K562 (cell line): ENCODE results near the gene AGO4. TPM values are rescaled to one million over a fixed set of nuclear protein-coding genes. Genes with fewer than 3 reads are reported as not detected.

Experiments used
- ARID2 ChIP-seq: fragments of 450-650 bp; IDR thresholded peaks from 2 replicates; pipeline ENCODE4 v1.6.1; 2017; ENCODE audit warnings: antibody characterized with exemption, mild to moderate bottlenecking
- ATF1 ChIP-seq, 2 experiments: fragments of 450-650 bp in 1 of 2; IDR thresholded peaks; 2 replicates each; pipeline ENCODE4 v1.6.1; 2016; ENCODE audit warnings: missing compliant biosample characterization in 1 of 2, missing genetic modification characterization in 1 of 2
- CTBP1 ChIP-seq: fragments of 450-650 bp; IDR thresholded peaks from 2 replicates; pipeline ENCODE4 v1.6.1; 2016; ENCODE audit warnings: borderline replicate concordance
- ETV1 ChIP-seq: fragments of 450-650 bp; conservative IDR thresholded peaks from 2 replicates; pipeline ENCODE4 v1.6.1; 2016; ENCODE audit warnings: missing genetic modification characterization, control low read depth, low read depth, missing compliant biosample characterization
- NEUROD1 ChIP-seq: fragments of 150-350 bp; IDR thresholded peaks from 2 replicates; pipeline ENCODE4 v1.6.1; 2014; ENCODE audit warnings: borderline replicate concordance, low read length, low read depth; ENCODE audit not compliant: partially characterized antibody
- NR2C1 ChIP-seq, 2 experiments: fragments of 450-650 bp; IDR thresholded peaks; 2 replicates each; pipeline ENCODE4 v1.6.1; 2017; ENCODE audit warnings: mild to moderate bottlenecking in 2 of 2, antibody characterized with exemption in 1 of 2, inconsistent platforms in 1 of 2, missing compliant biosample characterization in 1 of 2, missing genetic modification characterization in 1 of 2
- RFX7 ChIP-seq: fragments of 250-450 bp; sonication (Bioruptor Pico); IDR thresholded peaks from 2 replicates; pipeline ENCODE4 v1.5.1; 2021; ENCODE audit warnings: mild to moderate bottlenecking
- SIN3B ChIP-seq: fragments of 450-650 bp; IDR thresholded peaks from 2 replicates; pipeline ENCODE4 v1.6.1; 2017; ENCODE audit warnings: low read depth, mild to moderate bottlenecking, moderate library complexity
- TBP ChIP-seq: optimal IDR thresholded peaks from 2 replicates; pipeline ENCODE3; 2011; ENCODE audit warnings: low read depth, low read length, improper control_type of control experiment
- THRAP3 ChIP-seq: fragments of 450-650 bp; IDR thresholded peaks from 2 replicates; pipeline ENCODE4 v1.6.1; 2016; ENCODE audit warnings: mild to moderate bottlenecking, inconsistent platforms, borderline replicate concordance
- ZBTB1 ChIP-seq: sonication (generic); formaldehyde crosslinking; IDR thresholded peaks from 2 replicates; pipeline ENCODE4 v1.8.1; 2023; ENCODE audit warnings: missing genetic modification reagents, low read depth, mild to moderate bottlenecking, borderline replicate concordance
- ZNF124 ChIP-seq: sonication (generic); formaldehyde crosslinking; IDR thresholded peaks from 2 replicates; pipeline ENCODE4 v1.8.1; 2022; ENCODE audit warnings: missing genetic modification reagents
- ZNF507 ChIP-seq: conservative IDR thresholded peaks from 2 replicates; pipeline ENCODE4 v1.6.1; 2017; ENCODE audit warnings: missing genetic modification characterization, missing compliant biosample characterization
- polyA plus RNA-seq, 8 experiments: library from polyadenylated mRNA; depleted of rRNA in 4 of 8; stranded (reverse) in 5 of 8; unstranded in 3 of 8; fragments of >200 nt; fragmentation: Nextera tagmentation in 2 of 8; fragmentation: Illumina TruSeq in 1 of 8; extraction: Ambion mirVana in 2 of 8; extraction: Trizol in 1 of 8; gene quantifications; 2 replicates each; pipeline versions ENCODE4 v1.2.1 to v1.2.3, GENCODE V29; 2011 to 2014; ENCODE audit warnings: inconsistent platforms in 1 of 8, missing spikeins in 1 of 8
- total RNA-seq, 7 experiments: library from RNA; depleted of rRNA in 6 of 7; stranded (reverse); fragments of >200 nt in 6 of 7; fragmentation: Illumina TruSeq in 2 of 7; extraction: Trizol in 2 of 7; gene quantifications; 2 replicates each; pipeline versions ENCODE4 v1.2.1 to v1.2.3, GENCODE V29; 2011 to 2021; ENCODE audit warnings: low replicate concordance in 1 of 7
- TF ChIP-seq, protein P1 (sequence below): fragments of 200-600 bp; sonication (generic); IDR thresholded peaks from one replicate; pipeline ENCODE4 v1.6.1; 2012; ENCODE audit warnings: mild to moderate bottlenecking, low read depth, low read length, inconsistent platforms
- TF ChIP-seq, protein P2 (sequence below): IDR thresholded peaks from 2 replicates; pipeline ENCODE4 v1.6.1; 2011; ENCODE audit warnings: borderline replicate concordance, low read depth, mild to moderate bottlenecking, moderate library complexity, low read length; ENCODE audit not compliant: insufficient read depth, poor library complexity, severe bottlenecking

AGO4 gene
- total and polyA plus RNA-seq, 9 of the 15 experiments (the other 6 are each of a cell fraction or from before 2014, with no cell fraction given), result 1.3 to 10.5 (median 6.5) TPM

DNA sequence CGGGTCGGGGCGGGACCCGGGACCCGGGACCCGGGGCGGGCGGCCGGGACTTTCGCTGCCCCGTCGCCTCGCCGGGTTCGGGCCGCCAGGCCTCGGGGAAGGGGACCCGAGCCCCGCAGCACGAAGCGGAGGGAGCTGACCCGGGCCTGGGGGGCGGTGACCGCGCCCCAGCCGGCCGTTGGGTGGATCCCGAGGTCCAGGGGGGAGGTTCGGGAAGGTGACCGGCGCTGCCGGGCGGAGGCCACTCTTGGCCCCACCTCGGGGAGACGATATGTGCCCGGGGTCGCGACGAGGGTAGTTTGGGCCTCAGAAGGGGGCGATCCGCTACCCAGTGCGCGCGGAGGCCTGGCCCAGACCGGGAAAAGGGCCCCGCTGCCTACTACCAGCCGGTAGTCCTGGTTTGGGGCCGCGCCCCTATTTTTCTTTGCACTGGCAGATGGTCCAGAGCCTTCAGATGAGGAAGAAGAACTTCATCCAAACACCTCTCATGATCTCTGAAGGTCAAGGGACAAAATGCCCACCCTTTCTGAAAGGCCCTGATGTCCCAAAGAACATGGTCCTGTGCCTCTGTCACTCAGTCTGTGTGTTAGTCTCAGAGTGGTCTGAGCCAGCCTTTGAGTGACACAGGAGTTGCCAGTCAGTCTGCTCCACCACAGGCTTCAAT is 766 bp downstream of the AGO4 start (continued):
- TF ChIP-seq, protein P1, sequence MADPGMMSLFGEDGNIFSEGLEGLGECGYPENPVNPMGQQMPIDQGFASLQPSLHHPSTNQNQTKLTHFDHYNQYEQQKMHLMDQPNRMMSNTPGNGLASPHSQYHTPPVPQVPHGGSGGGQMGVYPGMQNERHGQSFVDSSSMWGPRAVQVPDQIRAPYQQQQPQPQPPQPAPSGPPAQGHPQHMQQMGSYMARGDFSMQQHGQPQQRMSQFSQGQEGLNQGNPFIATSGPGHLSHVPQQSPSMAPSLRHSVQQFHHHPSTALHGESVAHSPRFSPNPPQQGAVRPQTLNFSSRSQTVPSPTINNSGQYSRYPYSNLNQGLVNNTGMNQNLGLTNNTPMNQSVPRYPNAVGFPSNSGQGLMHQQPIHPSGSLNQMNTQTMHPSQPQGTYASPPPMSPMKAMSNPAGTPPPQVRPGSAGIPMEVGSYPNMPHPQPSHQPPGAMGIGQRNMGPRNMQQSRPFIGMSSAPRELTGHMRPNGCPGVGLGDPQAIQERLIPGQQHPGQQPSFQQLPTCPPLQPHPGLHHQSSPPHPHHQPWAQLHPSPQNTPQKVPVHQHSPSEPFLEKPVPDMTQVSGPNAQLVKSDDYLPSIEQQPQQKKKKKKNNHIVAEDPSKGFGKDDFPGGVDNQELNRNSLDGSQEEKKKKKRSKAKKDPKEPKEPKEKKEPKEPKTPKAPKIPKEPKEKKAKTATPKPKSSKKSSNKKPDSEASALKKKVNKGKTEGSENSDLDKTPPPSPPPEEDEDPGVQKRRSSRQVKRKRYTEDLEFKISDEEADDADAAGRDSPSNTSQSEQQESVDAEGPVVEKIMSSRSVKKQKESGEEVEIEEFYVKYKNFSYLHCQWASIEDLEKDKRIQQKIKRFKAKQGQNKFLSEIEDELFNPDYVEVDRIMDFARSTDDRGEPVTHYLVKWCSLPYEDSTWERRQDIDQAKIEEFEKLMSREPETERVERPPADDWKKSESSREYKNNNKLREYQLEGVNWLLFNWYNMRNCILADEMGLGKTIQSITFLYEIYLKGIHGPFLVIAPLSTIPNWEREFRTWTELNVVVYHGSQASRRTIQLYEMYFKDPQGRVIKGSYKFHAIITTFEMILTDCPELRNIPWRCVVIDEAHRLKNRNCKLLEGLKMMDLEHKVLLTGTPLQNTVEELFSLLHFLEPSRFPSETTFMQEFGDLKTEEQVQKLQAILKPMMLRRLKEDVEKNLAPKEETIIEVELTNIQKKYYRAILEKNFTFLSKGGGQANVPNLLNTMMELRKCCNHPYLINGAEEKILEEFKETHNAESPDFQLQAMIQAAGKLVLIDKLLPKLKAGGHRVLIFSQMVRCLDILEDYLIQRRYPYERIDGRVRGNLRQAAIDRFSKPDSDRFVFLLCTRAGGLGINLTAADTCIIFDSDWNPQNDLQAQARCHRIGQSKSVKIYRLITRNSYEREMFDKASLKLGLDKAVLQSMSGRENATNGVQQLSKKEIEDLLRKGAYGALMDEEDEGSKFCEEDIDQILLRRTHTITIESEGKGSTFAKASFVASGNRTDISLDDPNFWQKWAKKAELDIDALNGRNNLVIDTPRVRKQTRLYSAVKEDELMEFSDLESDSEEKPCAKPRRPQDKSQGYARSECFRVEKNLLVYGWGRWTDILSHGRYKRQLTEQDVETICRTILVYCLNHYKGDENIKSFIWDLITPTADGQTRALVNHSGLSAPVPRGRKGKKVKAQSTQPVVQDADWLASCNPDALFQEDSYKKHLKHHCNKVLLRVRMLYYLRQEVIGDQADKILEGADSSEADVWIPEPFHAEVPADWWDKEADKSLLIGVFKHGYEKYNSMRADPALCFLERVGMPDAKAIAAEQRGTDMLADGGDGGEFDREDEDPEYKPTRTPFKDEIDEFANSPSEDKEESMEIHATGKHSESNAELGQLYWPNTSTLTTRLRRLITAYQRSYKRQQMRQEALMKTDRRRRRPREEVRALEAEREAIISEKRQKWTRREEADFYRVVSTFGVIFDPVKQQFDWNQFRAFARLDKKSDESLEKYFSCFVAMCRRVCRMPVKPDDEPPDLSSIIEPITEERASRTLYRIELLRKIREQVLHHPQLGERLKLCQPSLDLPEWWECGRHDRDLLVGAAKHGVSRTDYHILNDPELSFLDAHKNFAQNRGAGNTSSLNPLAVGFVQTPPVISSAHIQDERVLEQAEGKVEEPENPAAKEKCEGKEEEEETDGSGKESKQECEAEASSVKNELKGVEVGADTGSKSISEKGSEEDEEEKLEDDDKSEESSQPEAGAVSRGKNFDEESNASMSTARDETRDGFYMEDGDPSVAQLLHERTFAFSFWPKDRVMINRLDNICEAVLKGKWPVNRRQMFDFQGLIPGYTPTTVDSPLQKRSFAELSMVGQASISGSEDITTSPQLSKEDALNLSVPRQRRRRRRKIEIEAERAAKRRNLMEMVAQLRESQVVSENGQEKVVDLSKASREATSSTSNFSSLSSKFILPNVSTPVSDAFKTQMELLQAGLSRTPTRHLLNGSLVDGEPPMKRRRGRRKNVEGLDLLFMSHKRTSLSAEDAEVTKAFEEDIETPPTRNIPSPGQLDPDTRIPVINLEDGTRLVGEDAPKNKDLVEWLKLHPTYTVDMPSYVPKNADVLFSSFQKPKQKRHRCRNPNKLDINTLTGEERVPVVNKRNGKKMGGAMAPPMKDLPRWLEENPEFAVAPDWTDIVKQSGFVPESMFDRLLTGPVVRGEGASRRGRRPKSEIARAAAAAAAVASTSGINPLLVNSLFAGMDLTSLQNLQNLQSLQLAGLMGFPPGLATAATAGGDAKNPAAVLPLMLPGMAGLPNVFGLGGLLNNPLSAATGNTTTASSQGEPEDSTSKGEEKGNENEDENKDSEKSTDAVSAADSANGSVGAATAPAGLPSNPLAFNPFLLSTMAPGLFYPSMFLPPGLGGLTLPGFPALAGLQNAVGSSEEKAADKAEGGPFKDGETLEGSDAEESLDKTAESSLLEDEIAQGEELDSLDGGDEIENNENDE, result no peak
- TF ChIP-seq TBP (no peak), ATF1 (CRISPR knock-in tag; IDR thresholded peaks at IDR 0.05) (no peak), ATF1 (tag; IDR thresholded peaks at IDR 0.05) (no peak), ETV1 (tag) (no peak), ZNF507 (no peak), THRAP3 (no peak), ZBTB1 (CRISPR knock-in tag) (no peak), ARID2 (no peak), RFX7 (CRISPR knock-in tag) (no peak), ZNF124 (CRISPR knock-in tag) (no peak), NR2C1 (IDR thresholded peaks at IDR 0.05) (no peak), NR2C1 (tag; IDR thresholded peaks at IDR 0.05) (no peak), CTBP1 (peak; percentile 22; the same call in 1 of the 2 replicates), NEUROD1 (no peak), SIN3B (no peak)
- TF ChIP-seq, protein P2, sequence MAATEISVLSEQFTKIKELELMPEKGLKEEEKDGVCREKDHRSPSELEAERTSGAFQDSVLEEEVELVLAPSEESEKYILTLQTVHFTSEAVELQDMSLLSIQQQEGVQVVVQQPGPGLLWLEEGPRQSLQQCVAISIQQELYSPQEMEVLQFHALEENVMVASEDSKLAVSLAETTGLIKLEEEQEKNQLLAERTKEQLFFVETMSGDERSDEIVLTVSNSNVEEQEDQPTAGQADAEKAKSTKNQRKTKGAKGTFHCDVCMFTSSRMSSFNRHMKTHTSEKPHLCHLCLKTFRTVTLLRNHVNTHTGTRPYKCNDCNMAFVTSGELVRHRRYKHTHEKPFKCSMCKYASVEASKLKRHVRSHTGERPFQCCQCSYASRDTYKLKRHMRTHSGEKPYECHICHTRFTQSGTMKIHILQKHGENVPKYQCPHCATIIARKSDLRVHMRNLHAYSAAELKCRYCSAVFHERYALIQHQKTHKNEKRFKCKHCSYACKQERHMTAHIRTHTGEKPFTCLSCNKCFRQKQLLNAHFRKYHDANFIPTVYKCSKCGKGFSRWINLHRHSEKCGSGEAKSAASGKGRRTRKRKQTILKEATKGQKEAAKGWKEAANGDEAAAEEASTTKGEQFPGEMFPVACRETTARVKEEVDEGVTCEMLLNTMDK, result no peak
